GM12878 (cell line): ENCODE results near the gene GEMIN7.

Experiments
- BCL11A ChIP-seq: IDR thresholded peaks from 2 replicates; pipeline ENCODE4 v1.6.1; 2011; ENCODE audit warnings: low read depth, low read length
- ETV6 ChIP-seq, 2 experiments: fragments of 450-650 bp in 1 of 2; IDR thresholded peaks in 1 of 2; conservative IDR thresholded peaks in 1 of 2; 2 replicates each; pipeline ENCODE4 v1.6.1; 2014; ENCODE audit warnings: antibody characterized with exemption in 1 of 2, borderline replicate concordance in 1 of 2, low read depth in 1 of 2, mild to moderate bottlenecking in 1 of 2, moderate library complexity in 1 of 2
- EZH2 ChIP-seq: IDR thresholded peaks from 2 replicates; pipeline ENCODE4 v1.6.1; 2012; ENCODE audit warnings: low read depth, mild to moderate bottlenecking, control low read depth, inconsistent platforms, low read length, borderline replicate concordance; ENCODE audit not compliant: control insufficient read depth
- POLR2A ChIP-seq: IDR thresholded peaks from 2 replicates; pipeline ENCODE4 v1.6.1; 2011; ENCODE audit warnings: low read depth, mild to moderate bottlenecking, low read length
- TF ChIP-seq, protein P1 (sequence below), 3 experiments: IDR thresholded peaks in 2 of 3; conservative IDR thresholded peaks in 1 of 3; 2 replicates each; pipeline ENCODE4 v1.5.1; 2011; ENCODE audit warnings: low read depth in 3 of 3, low read length in 3 of 3, mild to moderate bottlenecking in 3 of 3, control low read depth in 2 of 3, moderate library complexity in 2 of 3, inconsistent platforms in 1 of 3, mixed read lengths in 1 of 3; ENCODE audit not compliant: control insufficient read depth in 2 of 3, insufficient read depth in 1 of 3; ENCODE audit errors: extremely low read depth in 1 of 3
- TF ChIP-seq, protein P2 (sequence below): fragments of 450-650 bp; IDR thresholded peaks from 2 replicates; pipeline ENCODE4 v1.6.1; 2017; ENCODE audit warnings: mild to moderate bottlenecking
- TF ChIP-seq, protein P3 (sequence below): IDR thresholded peaks from 2 replicates; pipeline ENCODE4 v1.6.1; 2012; ENCODE audit warnings: low read depth, low read length, improper control_type of control experiment
- TF ChIP-seq, protein P4 (sequence below): fragments of 450-650 bp; IDR thresholded peaks from 2 replicates; pipeline ENCODE4 v1.6.1; 2017; ENCODE audit warnings: low read depth, mild to moderate bottlenecking, moderate library complexity

DNA sequence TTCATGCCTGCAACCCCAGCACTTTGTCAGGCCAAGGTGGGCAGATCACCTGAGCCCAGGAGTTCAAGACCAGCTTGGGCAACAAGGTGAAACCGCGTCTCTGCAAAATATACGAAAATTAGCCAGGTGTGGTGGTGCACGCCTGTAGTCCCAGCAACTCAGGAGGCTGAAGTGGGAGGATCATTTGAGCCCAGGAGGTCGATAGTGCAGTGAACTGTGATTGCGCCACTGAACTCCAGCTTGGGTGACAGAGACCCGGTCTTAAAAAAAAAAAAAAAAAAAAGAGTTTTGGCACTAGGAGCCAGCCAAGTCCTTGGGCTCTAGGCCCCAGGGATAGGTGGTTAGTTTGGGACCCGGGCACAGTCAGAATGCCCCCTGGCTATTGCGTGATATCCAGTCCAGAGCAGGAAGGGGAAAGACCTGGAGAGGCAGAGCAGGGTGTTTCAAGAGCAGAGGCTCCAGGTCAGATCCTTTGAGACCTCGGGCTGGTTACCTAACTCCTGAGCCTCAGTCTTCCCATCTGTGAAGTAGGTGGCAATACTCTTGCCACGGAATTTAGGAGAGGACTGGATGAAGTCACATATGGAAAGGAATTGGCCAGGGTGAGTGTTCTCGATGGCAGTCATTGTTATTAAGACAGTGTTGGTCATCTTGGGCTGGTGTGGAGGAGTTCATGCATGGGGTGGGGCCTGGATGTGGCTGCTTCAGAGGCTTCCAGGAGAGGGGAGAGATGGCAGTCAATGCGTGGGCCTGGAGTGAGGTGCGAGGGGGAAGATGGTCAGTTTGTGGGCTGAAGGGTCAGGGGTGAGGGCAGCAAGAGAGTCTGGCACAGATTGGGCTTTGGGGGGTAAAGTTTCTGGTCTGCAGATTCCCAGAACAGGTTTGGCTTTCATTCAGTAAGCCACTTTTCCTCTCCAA lies 16.7 kb downstream of the GEMIN7 start:
- TF ChIP-seq, protein P1, sequence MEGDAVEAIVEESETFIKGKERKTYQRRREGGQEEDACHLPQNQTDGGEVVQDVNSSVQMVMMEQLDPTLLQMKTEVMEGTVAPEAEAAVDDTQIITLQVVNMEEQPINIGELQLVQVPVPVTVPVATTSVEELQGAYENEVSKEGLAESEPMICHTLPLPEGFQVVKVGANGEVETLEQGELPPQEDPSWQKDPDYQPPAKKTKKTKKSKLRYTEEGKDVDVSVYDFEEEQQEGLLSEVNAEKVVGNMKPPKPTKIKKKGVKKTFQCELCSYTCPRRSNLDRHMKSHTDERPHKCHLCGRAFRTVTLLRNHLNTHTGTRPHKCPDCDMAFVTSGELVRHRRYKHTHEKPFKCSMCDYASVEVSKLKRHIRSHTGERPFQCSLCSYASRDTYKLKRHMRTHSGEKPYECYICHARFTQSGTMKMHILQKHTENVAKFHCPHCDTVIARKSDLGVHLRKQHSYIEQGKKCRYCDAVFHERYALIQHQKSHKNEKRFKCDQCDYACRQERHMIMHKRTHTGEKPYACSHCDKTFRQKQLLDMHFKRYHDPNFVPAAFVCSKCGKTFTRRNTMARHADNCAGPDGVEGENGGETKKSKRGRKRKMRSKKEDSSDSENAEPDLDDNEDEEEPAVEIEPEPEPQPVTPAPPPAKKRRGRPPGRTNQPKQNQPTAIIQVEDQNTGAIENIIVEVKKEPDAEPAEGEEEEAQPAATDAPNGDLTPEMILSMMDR (IDR thresholded peaks at IDR 0.05 in 2 of 3, conservative IDR thresholded peaks at IDR 0.05 in 1 of 3; ENCODE audit: control insufficient read depth in 2 of 3, extremely low read depth in 1 of 3, insufficient read depth in 1 of 3, low read depth in 3 of 3, low read length in 3 of 3) = no peak
- TF ChIP-seq, protein P2, sequence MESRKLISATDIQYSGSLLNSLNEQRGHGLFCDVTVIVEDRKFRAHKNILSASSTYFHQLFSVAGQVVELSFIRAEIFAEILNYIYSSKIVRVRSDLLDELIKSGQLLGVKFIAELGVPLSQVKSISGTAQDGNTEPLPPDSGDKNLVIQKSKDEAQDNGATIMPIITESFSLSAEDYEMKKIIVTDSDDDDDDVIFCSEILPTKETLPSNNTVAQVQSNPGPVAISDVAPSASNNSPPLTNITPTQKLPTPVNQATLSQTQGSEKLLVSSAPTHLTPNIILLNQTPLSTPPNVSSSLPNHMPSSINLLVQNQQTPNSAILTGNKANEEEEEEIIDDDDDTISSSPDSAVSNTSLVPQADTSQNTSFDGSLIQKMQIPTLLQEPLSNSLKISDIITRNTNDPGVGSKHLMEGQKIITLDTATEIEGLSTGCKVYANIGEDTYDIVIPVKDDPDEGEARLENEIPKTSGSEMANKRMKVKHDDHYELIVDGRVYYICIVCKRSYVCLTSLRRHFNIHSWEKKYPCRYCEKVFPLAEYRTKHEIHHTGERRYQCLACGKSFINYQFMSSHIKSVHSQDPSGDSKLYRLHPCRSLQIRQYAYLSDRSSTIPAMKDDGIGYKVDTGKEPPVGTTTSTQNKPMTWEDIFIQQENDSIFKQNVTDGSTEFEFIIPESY = no peak
- TF ChIP-seq, protein P3, sequence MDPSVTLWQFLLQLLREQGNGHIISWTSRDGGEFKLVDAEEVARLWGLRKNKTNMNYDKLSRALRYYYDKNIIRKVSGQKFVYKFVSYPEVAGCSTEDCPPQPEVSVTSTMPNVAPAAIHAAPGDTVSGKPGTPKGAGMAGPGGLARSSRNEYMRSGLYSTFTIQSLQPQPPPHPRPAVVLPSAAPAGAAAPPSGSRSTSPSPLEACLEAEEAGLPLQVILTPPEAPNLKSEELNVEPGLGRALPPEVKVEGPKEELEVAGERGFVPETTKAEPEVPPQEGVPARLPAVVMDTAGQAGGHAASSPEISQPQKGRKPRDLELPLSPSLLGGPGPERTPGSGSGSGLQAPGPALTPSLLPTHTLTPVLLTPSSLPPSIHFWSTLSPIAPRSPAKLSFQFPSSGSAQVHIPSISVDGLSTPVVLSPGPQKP = no peak
- TF ChIP-seq, protein P4, sequence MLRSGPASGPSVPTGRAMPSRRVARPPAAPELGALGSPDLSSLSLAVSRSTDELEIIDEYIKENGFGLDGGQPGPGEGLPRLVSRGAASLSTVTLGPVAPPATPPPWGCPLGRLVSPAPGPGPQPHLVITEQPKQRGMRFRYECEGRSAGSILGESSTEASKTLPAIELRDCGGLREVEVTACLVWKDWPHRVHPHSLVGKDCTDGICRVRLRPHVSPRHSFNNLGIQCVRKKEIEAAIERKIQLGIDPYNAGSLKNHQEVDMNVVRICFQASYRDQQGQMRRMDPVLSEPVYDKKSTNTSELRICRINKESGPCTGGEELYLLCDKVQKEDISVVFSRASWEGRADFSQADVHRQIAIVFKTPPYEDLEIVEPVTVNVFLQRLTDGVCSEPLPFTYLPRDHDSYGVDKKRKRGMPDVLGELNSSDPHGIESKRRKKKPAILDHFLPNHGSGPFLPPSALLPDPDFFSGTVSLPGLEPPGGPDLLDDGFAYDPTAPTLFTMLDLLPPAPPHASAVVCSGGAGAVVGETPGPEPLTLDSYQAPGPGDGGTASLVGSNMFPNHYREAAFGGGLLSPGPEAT = no peak
- TF ChIP-seq EZH2 (no peak), ETV6 (conservative IDR thresholded peaks at IDR 0.05 in 1 of 2, IDR thresholded peaks at IDR 0.05 in 1 of 2; ENCODE audit: borderline replicate concordance in 1 of 2, low read depth in 1 of 2) (no peak), BCL11A (no peak), POLR2A (no peak)
